AG08395 (cell line): ENCODE measurements around the gene CER1.

Experiments used
- DNase-seq: peaks from one replicate; pipeline ENCODE4 v3.0.0; 2012; ENCODE audit warnings: mixed read lengths, low spot score

Gene CER1

GRCh38 chr9:14722391-14723035 is at the start of gene CER1:
CER1 (minus strand) TSS chr9:14722733; CDS start chr9:14722672, 61 bp downstream.
- DNase-seq: no peak

GRCh38 chr9:14770592-14770991 is 48.1 kb upstream of the CER1 start:
- DNase-seq: no peak

GRCh38 chr9:14769230-14769571 is 46.7 kb upstream of the CER1 start:
- no peak for DNase-seq

- peak; percentile 55 for DNase-seq
Measured at GRCh38 chr9:14768405-14769229, 46.1 kb upstream of the CER1 start.

GRCh38 chr9:14766299-14766698 is 43.8 kb upstream of the CER1 start:
- DNase-seq: peak; percentile 30

GRCh38 chr9:14761584-14761983 is 39.1 kb upstream of the CER1 start:
- DNase-seq: no peak

GRCh38 chr9:14760060-14760459 is 37.5 kb upstream of the CER1 start:
- DNase-seq: no peak

- DNase-seq: no peak
Measured at GRCh38 chr9:14756291-14756690, 33.8 kb upstream of the CER1 start.

- no peak for DNase-seq
Measured at GRCh38 chr9:14752871-14753270, 30.3 kb upstream of the CER1 start.

- no peak for DNase-seq
Measured at GRCh38 chr9:14752271-14752670, 29.7 kb upstream of the CER1 start.

GRCh38 chr9:14750821-14751220 is 28.3 kb upstream of the CER1 start:
- DNase-seq: no peak

GRCh38 chr9:14749741-14750211 is 27.2 kb upstream of the CER1 start:
- DNase-seq: no peak

- no peak for DNase-seq
Measured at GRCh38 chr9:14748373-14748772, 25.8 kb upstream of the CER1 start.

- DNase-seq: no peak
Measured at GRCh38 chr9:14747111-14747510, 24.6 kb upstream of the CER1 start.

- DNase-seq: no peak
Measured at GRCh38 chr9:14746626-14747025, 24.1 kb upstream of the CER1 start.

- no peak for DNase-seq
Measured at GRCh38 chr9:14744768-14745167, 22.2 kb upstream of the CER1 start.

GRCh38 chr9:14741369-14741768 is 18.8 kb upstream of the CER1 start:
- no peak for DNase-seq

GRCh38 chr9:14733133-14733532 is 10.6 kb upstream of the CER1 start:
- DNase-seq: no peak

- no peak for DNase-seq
Measured at GRCh38 chr9:14731294-14731981, 8.9 kb upstream of the CER1 start.

GRCh38 chr9:14730461-14730898 is 7.9 kb upstream of the CER1 start:
- DNase-seq: no peak

- no peak for DNase-seq
Measured at GRCh38 chr9:14723301-14723700, 768 bp upstream of the CER1 start.

GRCh38 chr9:14719231-14719923 is 3.2 kb downstream of the CER1 start:
- no peak for DNase-seq
